ENCODE results near the gene ERCC8. TPM values are rescaled to one million over a fixed set of nuclear protein-coding genes. Genes with fewer than 3 reads are reported as not detected.

ERCC8 gene
- total RNA-seq, 1 experiment from 2014 or later = 13.0 TPM

DNA sequence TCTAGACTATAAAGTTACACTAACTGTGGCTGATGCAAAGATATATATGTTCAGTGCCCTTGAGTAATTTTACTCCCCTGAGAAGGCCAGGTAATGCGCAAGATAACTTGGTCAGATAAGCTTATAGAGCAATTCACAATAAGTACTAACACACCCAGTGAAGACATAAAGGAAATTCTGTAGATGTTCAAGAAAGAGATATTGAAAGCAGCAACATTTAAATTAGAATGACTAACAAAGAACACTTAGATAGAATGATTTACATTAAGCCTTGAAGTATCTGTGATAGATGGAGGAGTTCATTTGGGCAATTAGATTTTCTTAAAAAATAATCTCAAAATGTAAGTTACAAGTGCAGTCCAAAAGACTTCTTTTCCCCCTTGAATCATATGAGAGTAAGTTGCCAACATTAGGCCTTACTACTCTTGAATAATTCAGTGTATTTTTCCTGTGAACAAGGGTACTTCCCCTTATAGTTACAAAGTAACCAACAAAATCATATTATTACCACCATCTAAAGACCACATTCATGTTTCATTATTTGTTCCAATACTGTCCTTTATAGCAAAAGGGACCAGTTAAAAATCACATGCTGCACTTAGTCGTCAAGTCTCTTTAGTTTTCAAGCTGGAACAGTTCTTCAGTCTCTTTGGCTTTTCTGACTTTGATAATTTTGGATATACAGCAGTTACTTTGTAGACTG is 56.4 kb downstream of the ERCC8 start:
- Histone ChIP-seq H3K79me2 (ENCODE audit: low read depth) (no peaks in the 10 kb centered on the region), H3K9me2 (ENCODE audit: insufficient read depth) (no peaks in the 10 kb centered on the region), H3K27me3 (ENCODE audit: insufficient read depth, low read depth) (no peaks in the 10 kb centered on the region), H3K36me3 (ENCODE audit: low read depth) (no peaks in the 10 kb centered on the region), H3F3A (ENCODE audit: insufficient read depth, low read depth) (no peaks in the 10 kb centered on the region), H3K4me3 (no peak overlapping the region), H3K27ac (no peak overlapping the region), H3K9me3 (ENCODE audit: insufficient read depth, low read depth) (no peaks in the 10 kb centered on the region), H2AFZ (no peak overlapping the region), H4K20me1 (ENCODE audit: insufficient read depth) (no peaks in the 10 kb centered on the region), H3K4me2 (no peak overlapping the region), H3K4me1 (replicated peaks; ENCODE audit: insufficient read depth) (no peaks in the 10 kb centered on the region)
- POLR2A ChIA-PET (ENCODE audit: unreplicated experiment) = no interaction called here
- DNase-seq = no peak
- CTCF ChIA-PET = no interaction called here
- intact Hi-C loops (cut with micrococcal nuclease; ENCODE audit: unreplicated experiment) = no loop called here
- no peak for TF ChIP-seq EZH2 (IDR thresholded peaks at IDR 0.05; ENCODE audit: low read depth)
- TF ChIP-seq, protein P1, sequence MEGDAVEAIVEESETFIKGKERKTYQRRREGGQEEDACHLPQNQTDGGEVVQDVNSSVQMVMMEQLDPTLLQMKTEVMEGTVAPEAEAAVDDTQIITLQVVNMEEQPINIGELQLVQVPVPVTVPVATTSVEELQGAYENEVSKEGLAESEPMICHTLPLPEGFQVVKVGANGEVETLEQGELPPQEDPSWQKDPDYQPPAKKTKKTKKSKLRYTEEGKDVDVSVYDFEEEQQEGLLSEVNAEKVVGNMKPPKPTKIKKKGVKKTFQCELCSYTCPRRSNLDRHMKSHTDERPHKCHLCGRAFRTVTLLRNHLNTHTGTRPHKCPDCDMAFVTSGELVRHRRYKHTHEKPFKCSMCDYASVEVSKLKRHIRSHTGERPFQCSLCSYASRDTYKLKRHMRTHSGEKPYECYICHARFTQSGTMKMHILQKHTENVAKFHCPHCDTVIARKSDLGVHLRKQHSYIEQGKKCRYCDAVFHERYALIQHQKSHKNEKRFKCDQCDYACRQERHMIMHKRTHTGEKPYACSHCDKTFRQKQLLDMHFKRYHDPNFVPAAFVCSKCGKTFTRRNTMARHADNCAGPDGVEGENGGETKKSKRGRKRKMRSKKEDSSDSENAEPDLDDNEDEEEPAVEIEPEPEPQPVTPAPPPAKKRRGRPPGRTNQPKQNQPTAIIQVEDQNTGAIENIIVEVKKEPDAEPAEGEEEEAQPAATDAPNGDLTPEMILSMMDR (conservative IDR thresholded peaks at IDR 0.05) = no peak
- no TSS peak for BruUV-seq (replicated peaks)

DNA sequence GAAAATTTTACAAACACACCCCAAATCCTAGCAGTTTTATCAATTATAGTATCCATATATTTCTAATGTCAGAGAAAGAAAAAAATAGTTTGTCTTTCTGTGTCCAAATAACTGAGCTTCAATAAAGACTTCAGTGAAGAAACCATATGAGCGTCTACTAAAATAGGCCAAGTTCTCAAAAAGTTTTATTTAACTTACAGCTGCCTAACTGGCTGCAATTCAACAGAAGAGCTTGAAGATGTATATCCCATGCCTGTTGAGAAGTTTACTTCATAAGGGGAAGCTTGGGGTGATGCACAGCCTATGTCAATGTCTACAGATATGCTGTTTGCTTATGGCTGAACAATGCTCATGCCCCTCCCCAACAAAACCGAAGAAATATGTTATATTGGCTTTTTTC is 57.1 kb downstream of the ERCC8 start:
- no peak overlapping the region for H2AFZ ChIP-seq
- no peaks in the 10 kb centered on the region for H4K20me1 ChIP-seq (ENCODE audit: insufficient read depth)
- no peaks in the 10 kb centered on the region for H3K4me1 ChIP-seq (replicated peaks; ENCODE audit: insufficient read depth)
- no peak overlapping the region for H3K4me3 ChIP-seq
- intact Hi-C loops (cut with micrococcal nuclease; ENCODE audit: unreplicated experiment) = no loop called here
- no peaks in the 10 kb centered on the region for H3K36me3 ChIP-seq (ENCODE audit: low read depth)
- BruUV-seq (replicated peaks) = no TSS peak
- no peaks in the 10 kb centered on the region for H3K79me2 ChIP-seq (ENCODE audit: low read depth)
- no peak overlapping the region for H3K4me2 ChIP-seq
- ChIA-PET CTCF (no interaction called here), POLR2A (ENCODE audit: unreplicated experiment) (no interaction called here)
- H3F3A ChIP-seq (ENCODE audit: insufficient read depth, low read depth) = no peaks in the 10 kb centered on the region
- H3K9me3 ChIP-seq (ENCODE audit: insufficient read depth, low read depth) = no peaks in the 10 kb centered on the region
- no peak overlapping the region for H3K27ac ChIP-seq
- H3K27me3 ChIP-seq (ENCODE audit: insufficient read depth, low read depth) = no peaks in the 10 kb centered on the region
- DNase-seq = no peak
- TF ChIP-seq EZH2 (IDR thresholded peaks at IDR 0.05; ENCODE audit: low read depth) = no peak
- TF ChIP-seq, protein P1 (conservative IDR thresholded peaks at IDR 0.05) = no peak
- no peaks in the 10 kb centered on the region for H3K9me2 ChIP-seq (ENCODE audit: insufficient read depth)

DNA sequence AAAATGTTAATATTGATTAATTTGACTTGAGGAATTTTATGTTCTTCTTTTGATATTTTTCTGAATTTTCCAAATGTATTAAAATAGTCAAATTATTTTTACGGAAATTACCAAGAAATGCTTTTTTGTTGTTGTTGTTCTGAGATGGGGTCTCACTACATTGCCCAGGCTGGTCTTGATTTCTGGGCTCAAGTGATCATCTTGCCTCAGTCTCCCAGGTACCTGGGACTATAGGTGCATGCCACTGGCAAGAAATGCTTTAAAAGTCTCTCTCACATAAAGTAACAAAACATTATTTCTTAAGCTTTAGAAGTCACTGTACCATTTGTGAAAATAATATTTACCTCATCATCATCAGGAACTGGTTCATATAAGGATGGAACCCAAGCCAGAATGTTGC is 57.8 kb downstream of the ERCC8 start:
- CTCF ChIA-PET = no interaction called here
- no peaks in the 10 kb centered on the region for H3K36me3 ChIP-seq (ENCODE audit: low read depth)
- no peak overlapping the region for H2AFZ ChIP-seq
- intact Hi-C loops (cut with micrococcal nuclease; ENCODE audit: unreplicated experiment) = no loop called here
- H3K4me2 ChIP-seq = no peak overlapping the region
- TF ChIP-seq EZH2 (IDR thresholded peaks at IDR 0.05; ENCODE audit: low read depth) = no peak
- TF ChIP-seq, protein P1 (conservative IDR thresholded peaks at IDR 0.05) = no peak
- no peaks in the 10 kb centered on the region for H4K20me1 ChIP-seq (ENCODE audit: insufficient read depth)
- H3K9me3 ChIP-seq (ENCODE audit: insufficient read depth, low read depth) = no peaks in the 10 kb centered on the region
- no peaks in the 10 kb centered on the region for H3F3A ChIP-seq (ENCODE audit: insufficient read depth, low read depth)
- BruUV-seq (replicated peaks) = no TSS peak
- H3K4me3 ChIP-seq = no peak overlapping the region
- no peak overlapping the region for H3K27ac ChIP-seq
- H3K4me1 ChIP-seq (replicated peaks; ENCODE audit: insufficient read depth) = no peaks in the 10 kb centered on the region
- DNase-seq = no peak
- H3K27me3 ChIP-seq (ENCODE audit: insufficient read depth, low read depth) = no peaks in the 10 kb centered on the region
- H3K79me2 ChIP-seq (ENCODE audit: low read depth) = no peaks in the 10 kb centered on the region
- POLR2A ChIA-PET (ENCODE audit: unreplicated experiment) = no interaction called here
- no peaks in the 10 kb centered on the region for H3K9me2 ChIP-seq (ENCODE audit: insufficient read depth)
